Astrocyte (in vitro differentiated cells and primary cell): ENCODE data around the gene BEST1. TPM values are rescaled to one million over a fixed set of nuclear protein-coding genes. Genes with fewer than 3 reads are reported as not detected.

Source experiments
- DNase-seq: peaks from one replicate; pipeline ENCODE4 v3.0.0-alpha.2; 2010; ENCODE audit warnings: low read depth
- FAIRE-seq: peaks from 2 replicates; lab custom pipeline; 2011; peaks lifted over from hg19 to GRCh38; lab: Jason Lieb, UNC
- H2AFZ ChIP-seq: 2 replicates; pipeline ENCODE4 v1.6.0; 2012; ENCODE audit warnings: low read depth, low read length, inconsistent platforms
- H3K27ac ChIP-seq: 2 replicates; pipeline ENCODE4 v1.5.1; 2011; ENCODE audit warnings: low read depth, low read length, inconsistent platforms
- H3K27me3 ChIP-seq: 2 replicates; pipeline ENCODE4 v1.6.0; 2011; ENCODE audit warnings: low read length, inconsistent platforms; ENCODE audit not compliant: insufficient read depth
- H3K36me3 ChIP-seq: 2 replicates; pipeline ENCODE4 v1.5.1; 2011; ENCODE audit warnings: low read length, inconsistent platforms; ENCODE audit not compliant: insufficient read depth
- H3K4me1 ChIP-seq: 2 replicates; pipeline ENCODE4 v1.5.1; 2011; ENCODE audit warnings: low read length, inconsistent platforms; ENCODE audit not compliant: insufficient read depth
- H3K4me2 ChIP-seq: 2 replicates; pipeline ENCODE4 v1.6.0; 2012; ENCODE audit warnings: low read length, inconsistent platforms
- H3K4me3 ChIP-seq: 2 replicates; pipeline ENCODE4 v1.5.1; 2011; ENCODE audit warnings: low read depth, mild to moderate bottlenecking, low read length, inconsistent platforms; ENCODE audit not compliant: insufficient read depth
- H3K79me2 ChIP-seq: 2 replicates; pipeline ENCODE4 v1.6.0; 2012; ENCODE audit warnings: mild to moderate bottlenecking, low read length, inconsistent platforms; ENCODE audit not compliant: insufficient read depth
- H3K9ac ChIP-seq: 2 replicates; pipeline ENCODE4 v1.6.0; 2012; ENCODE audit warnings: mild to moderate bottlenecking, low read length, inconsistent platforms
- H3K9me3 ChIP-seq: 2 replicates; pipeline ENCODE4 v1.5.1; 2012; ENCODE audit warnings: low read depth, mild to moderate bottlenecking, low read length, inconsistent platforms; ENCODE audit not compliant: insufficient read depth
- H4K20me1 ChIP-seq: 2 replicates; pipeline ENCODE4 v1.6.0; 2012; ENCODE audit warnings: low read length, inconsistent platforms; ENCODE audit not compliant: insufficient read depth
- H3K27ac Mint-ChIP-seq: one replicate; pipeline ENCODE4 v1.8.0; 2021; ENCODE audit warnings: mild to moderate bottlenecking, mixed read lengths; ENCODE audit not compliant: unreplicated experiment
- H3K27me3 Mint-ChIP-seq: one replicate; pipeline ENCODE4 v1.8.0; 2021; ENCODE audit warnings: low read depth, mixed read lengths; ENCODE audit not compliant: unreplicated experiment
- H3K36me3 Mint-ChIP-seq: one replicate; pipeline ENCODE4 v1.8.0; 2021; ENCODE audit warnings: low read depth, mixed read lengths; ENCODE audit not compliant: unreplicated experiment
- H3K4me1 Mint-ChIP-seq: one replicate; pipeline ENCODE4 v1.8.0; 2021; ENCODE audit warnings: low read depth, mixed read lengths; ENCODE audit not compliant: unreplicated experiment
- H3K4me3 Mint-ChIP-seq: one replicate; pipeline ENCODE4 v1.8.0; 2021; ENCODE audit warnings: mild to moderate bottlenecking, moderate library complexity, mixed read lengths; ENCODE audit not compliant: unreplicated experiment
- H3K9me3 Mint-ChIP-seq: one replicate; pipeline ENCODE4 v1.8.0; 2021; ENCODE audit warnings: mild to moderate bottlenecking, mixed read lengths; ENCODE audit not compliant: unreplicated experiment
- EZH2 ChIP-seq: IDR thresholded peaks from 2 replicates; pipeline ENCODE4 v1.6.1; 2012; ENCODE audit warnings: mild to moderate bottlenecking, low read length, inconsistent platforms; ENCODE audit not compliant: insufficient read depth
- total RNA-seq: library from RNA; stranded (reverse); gene quantifications from 2 replicates; pipeline ENCODE4 v1.2.1, GENCODE V29; 2021
- TF ChIP-seq, protein P1 (sequence below): IDR thresholded peaks from 2 replicates; pipeline ENCODE4 v1.5.1; 2011; ENCODE audit warnings: low read depth, mild to moderate bottlenecking, inconsistent platforms, low read length, moderate library complexity; ENCODE audit not compliant: insufficient read depth

The BEST1 gene
- total RNA-seq, 1 donor from 2014 or later = 0.66 TPM

DNA sequence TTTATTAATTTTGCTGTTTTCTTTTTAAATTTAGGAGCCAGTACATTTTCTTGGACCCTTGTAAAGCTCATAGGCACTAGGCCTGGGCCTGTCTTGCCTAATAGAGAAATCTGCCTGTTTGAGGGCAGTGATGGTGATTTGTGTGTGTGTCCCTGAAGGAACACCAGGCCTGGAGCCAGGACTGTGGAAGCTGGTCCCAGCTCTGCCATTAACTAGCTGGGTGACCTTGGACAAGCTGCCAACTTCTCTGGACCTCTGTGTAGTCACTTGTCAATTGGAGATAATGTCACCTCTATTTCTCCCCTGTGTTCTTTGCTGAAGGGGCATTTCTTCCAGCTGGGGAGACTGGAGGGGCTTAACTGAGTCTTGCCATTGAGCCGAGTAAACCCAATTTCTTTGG, 33.3 kb downstream of the BEST1 start:
- no peak overlapping the region for H3K27ac ChIP-seq
- FAIRE-seq (no peak), DNase-seq (no peak)
- no peak overlapping the region for H2AFZ ChIP-seq
- TF ChIP-seq, protein P1, sequence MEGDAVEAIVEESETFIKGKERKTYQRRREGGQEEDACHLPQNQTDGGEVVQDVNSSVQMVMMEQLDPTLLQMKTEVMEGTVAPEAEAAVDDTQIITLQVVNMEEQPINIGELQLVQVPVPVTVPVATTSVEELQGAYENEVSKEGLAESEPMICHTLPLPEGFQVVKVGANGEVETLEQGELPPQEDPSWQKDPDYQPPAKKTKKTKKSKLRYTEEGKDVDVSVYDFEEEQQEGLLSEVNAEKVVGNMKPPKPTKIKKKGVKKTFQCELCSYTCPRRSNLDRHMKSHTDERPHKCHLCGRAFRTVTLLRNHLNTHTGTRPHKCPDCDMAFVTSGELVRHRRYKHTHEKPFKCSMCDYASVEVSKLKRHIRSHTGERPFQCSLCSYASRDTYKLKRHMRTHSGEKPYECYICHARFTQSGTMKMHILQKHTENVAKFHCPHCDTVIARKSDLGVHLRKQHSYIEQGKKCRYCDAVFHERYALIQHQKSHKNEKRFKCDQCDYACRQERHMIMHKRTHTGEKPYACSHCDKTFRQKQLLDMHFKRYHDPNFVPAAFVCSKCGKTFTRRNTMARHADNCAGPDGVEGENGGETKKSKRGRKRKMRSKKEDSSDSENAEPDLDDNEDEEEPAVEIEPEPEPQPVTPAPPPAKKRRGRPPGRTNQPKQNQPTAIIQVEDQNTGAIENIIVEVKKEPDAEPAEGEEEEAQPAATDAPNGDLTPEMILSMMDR = no peak
- TF ChIP-seq EZH2 = no peak
- no peak overlapping the region for H3K4me3 ChIP-seq
- H3K27me3 Mint-ChIP-seq = peaks cover 12% of the 10 kb centered on the region
- H3K4me1 Mint-ChIP-seq = peaks cover 4% of the 10 kb centered on the region
- H3K79me2 ChIP-seq = no peaks in the 10 kb centered on the region
- no peaks in the 10 kb centered on the region for H3K36me3 ChIP-seq
- H3K4me1 ChIP-seq = no peaks in the 10 kb centered on the region
- peaks cover 5% of the 10 kb centered on the region for H3K27me3 ChIP-seq
- no peak overlapping the region for H3K4me2 ChIP-seq
- H3K27ac Mint-ChIP-seq = no peak overlapping the region
- H3K9me3 Mint-ChIP-seq = peaks cover 12% of the 10 kb centered on the region
- no peak overlapping the region for H3K4me3 Mint-ChIP-seq
- peaks cover 2% of the 10 kb centered on the region for H3K9me3 ChIP-seq
- no peaks in the 10 kb centered on the region for H4K20me1 ChIP-seq
- no peak overlapping the region for H3K9ac ChIP-seq
- H3K36me3 Mint-ChIP-seq = peaks cover 2% of the 10 kb centered on the region

DNA sequence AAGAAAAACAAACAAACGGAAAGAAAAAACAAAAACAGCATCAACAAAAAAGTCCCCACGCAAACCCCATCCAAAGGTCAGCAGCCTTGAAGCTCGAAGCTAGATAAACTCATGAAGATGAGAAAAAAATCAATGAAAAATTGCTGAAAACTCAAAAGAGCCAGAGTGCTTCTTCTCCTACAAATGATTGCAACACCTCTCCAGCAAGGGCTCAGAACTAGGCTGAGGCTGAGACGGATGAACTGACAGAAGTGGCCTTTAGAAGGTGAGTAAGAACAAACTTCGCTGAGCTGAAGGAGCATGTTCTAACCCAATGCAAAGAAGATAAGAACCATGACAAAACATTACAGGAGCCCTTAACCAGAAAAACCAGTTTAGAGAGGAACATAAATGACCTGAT, 35.7 kb downstream of the BEST1 start:
- TF ChIP-seq EZH2 = no peak
- TF ChIP-seq, protein P1 = no peak
- FAIRE-seq = no peak

DNA sequence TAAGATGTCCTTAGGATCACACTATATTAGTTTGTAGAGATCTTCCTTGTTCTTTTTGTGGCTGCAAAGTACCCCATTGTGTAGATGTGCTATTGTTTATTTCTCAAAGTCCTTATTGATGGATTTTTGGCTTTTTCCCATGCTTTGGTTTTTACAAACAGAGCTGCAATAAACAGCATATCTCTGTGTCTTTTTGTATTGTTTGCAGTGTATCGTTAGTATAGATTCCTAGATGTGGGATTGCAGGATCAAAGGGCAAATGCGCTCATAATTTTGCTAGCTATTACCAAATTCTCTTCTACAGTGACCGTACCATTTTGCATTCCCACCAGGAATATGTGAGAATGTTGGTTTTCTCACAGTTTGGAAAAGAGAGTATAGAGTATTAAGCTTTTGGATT, 44.8 kb downstream of the BEST1 start:
- Histone ChIP-seq H3K27me3 (no peaks in the 10 kb centered on the region), H4K20me1 (no peaks in the 10 kb centered on the region), H3K9me3 (peaks cover 3% of the 10 kb centered on the region), H3K79me2 (no peaks in the 10 kb centered on the region), H3K36me3 (no peaks in the 10 kb centered on the region), H3K4me1 (no peaks in the 10 kb centered on the region), H3K4me3 (no peak overlapping the region), H3K27ac (no peak overlapping the region), H3K4me2 (no peak overlapping the region), H2AFZ (no peak overlapping the region), H3K9ac (no peak overlapping the region)
- Mint-ChIP-seq H3K4me3 (no peak overlapping the region), H3K27me3 (no peaks in the 10 kb centered on the region), H3K4me1 (no peaks in the 10 kb centered on the region), H3K9me3 (peaks cover 12% of the 10 kb centered on the region), H3K36me3 (peaks cover 10% of the 10 kb centered on the region), H3K27ac (no peak overlapping the region)
- FAIRE-seq (no peak), DNase-seq (no peak)
- no peak for TF ChIP-seq EZH2
- TF ChIP-seq, protein P1 = no peak

More for the DNA sequence above, 35.7 kb downstream of the BEST1 start:
- H4K20me1 ChIP-seq = no peaks in the 10 kb centered on the region
- no peak overlapping the region for H3K4me3 ChIP-seq
- H3K79me2 ChIP-seq = no peaks in the 10 kb centered on the region
- H3K27ac Mint-ChIP-seq = no peak overlapping the region
- no peaks in the 10 kb centered on the region for H3K36me3 ChIP-seq
- peaks cover 12% of the 10 kb centered on the region for H3K9me3 Mint-ChIP-seq
- H3K36me3 Mint-ChIP-seq = peaks cover 3% of the 10 kb centered on the region
- no peak overlapping the region for H3K4me2 ChIP-seq
- no peak overlapping the region for H3K9ac ChIP-seq
- H3K4me3 Mint-ChIP-seq = no peak overlapping the region
- H3K27me3 Mint-ChIP-seq = peaks cover 3% of the 10 kb centered on the region
- no peaks in the 10 kb centered on the region for H3K4me1 ChIP-seq
- no peak overlapping the region for H3K27ac ChIP-seq
- no peak for DNase-seq
- H2AFZ ChIP-seq = no peak overlapping the region
- peaks cover 2% of the 10 kb centered on the region for H3K9me3 ChIP-seq
- peaks cover 4% of the 10 kb centered on the region for H3K4me1 Mint-ChIP-seq
- H3K27me3 ChIP-seq = peaks cover 5% of the 10 kb centered on the region
